Liver (tissue), 9 donors: ENCODE data around the gene TFB1M. TPM values are rescaled to one million over a fixed set of nuclear protein-coding genes. Genes with fewer than 3 reads are reported as not detected.

Experiments used
- DNase-seq: peaks from one replicate; pipeline ENCODE4 v3.0.0-alpha.2; 2017; ENCODE audit warnings: low spot score
- H3K27ac ChIP-seq, 2 donors: one replicate each; pipeline ENCODE4 v1.7.0; 2013; ENCODE audit warnings: inconsistent platforms in 2 of 2, low read length in 2 of 2, control low read depth in 1 of 2, low read depth in 1 of 2, mild to moderate bottlenecking in 1 of 2
- H3K27me3 ChIP-seq, 4 donors: one replicate each; pipeline versions ENCODE4 v1.6.1 to v1.7.0; 2013; ENCODE audit warnings: low read length in 3 of 4, inconsistent platforms in 1 of 4, mild to moderate bottlenecking in 1 of 4, moderate library complexity in 1 of 4; ENCODE audit not compliant: control insufficient read depth in 4 of 4, insufficient read depth in 4 of 4
- H3K36me3 ChIP-seq, 4 donors: one replicate each; pipeline versions ENCODE4 v1.6.1 to v1.7.0; 2013; ENCODE audit warnings: low read length in 3 of 4, mild to moderate bottlenecking in 3 of 4, low read depth in 1 of 4, moderate library complexity in 1 of 4; ENCODE audit not compliant: control insufficient read depth in 4 of 4, insufficient read depth in 3 of 4
- H3K4me1 ChIP-seq, 4 donors: one replicate each; pipeline versions ENCODE4 v1.6.1 to v1.7.0; 2013; ENCODE audit warnings: low read length in 3 of 4, mild to moderate bottlenecking in 3 of 4, moderate library complexity in 1 of 4; ENCODE audit not compliant: control insufficient read depth in 4 of 4, insufficient read depth in 4 of 4
- H3K4me3 ChIP-seq, 3 donors: one replicate each; pipeline versions ENCODE4 v1.6.1 to v1.7.0; 2013; ENCODE audit warnings: low read length in 3 of 3, control low read depth in 1 of 3, low read depth in 1 of 3, mild to moderate bottlenecking in 1 of 3
- H3K9ac ChIP-seq, 2 donors: one replicate each; pipeline ENCODE4 v1.7.0; 2013; ENCODE audit warnings: low read length in 2 of 2, mild to moderate bottlenecking in 2 of 2, moderate library complexity in 2 of 2, control low read depth in 1 of 2, low read depth in 1 of 2
- H3K9me3 ChIP-seq, 4 donors: one replicate each; pipeline versions ENCODE4 v1.6.1 to v1.7.0; 2013; ENCODE audit warnings: low read length in 3 of 4; ENCODE audit not compliant: control insufficient read depth in 4 of 4
- EGR1 ChIP-seq, 2 donors: IDR thresholded peaks; 2 replicates each; pipeline ENCODE4 v1.6.1; 2016 to 2018; ENCODE audit warnings: antibody characterized with exemption in 2 of 2, low read depth in 2 of 2
- FOXA2 ChIP-seq: IDR thresholded peaks from 2 replicates; pipeline ENCODE4 v1.6.1; 2016; ENCODE audit warnings: antibody characterized with exemption
- GABPA ChIP-seq, 2 donors: IDR thresholded peaks in 1 of 2; conservative IDR thresholded peaks in 1 of 2; 2 replicates each; pipeline ENCODE4 v1.6.1; 2016; ENCODE audit warnings: antibody characterized with exemption in 2 of 2, mild to moderate bottlenecking in 1 of 2, moderate library complexity in 1 of 2
- HNF4A ChIP-seq, 2 donors: conservative IDR thresholded peaks; 2 replicates each; pipeline ENCODE4 v1.6.1; 2016; ENCODE audit warnings: antibody characterized with exemption in 2 of 2, mild to moderate bottlenecking in 2 of 2
- HNF4G ChIP-seq: IDR thresholded peaks from 2 replicates; pipeline ENCODE4 v1.6.1; 2016; ENCODE audit warnings: antibody characterized with exemption
- JUND ChIP-seq, 2 donors: IDR thresholded peaks; 2 replicates each; pipeline ENCODE4 v1.6.1; 2016; ENCODE audit warnings: antibody characterized with exemption in 2 of 2
- NR2F2 ChIP-seq: IDR thresholded peaks from 2 replicates; pipeline ENCODE4 v1.6.1; 2016; ENCODE audit warnings: antibody characterized with exemption
- RAD21 ChIP-seq, 2 donors: IDR thresholded peaks; 2 replicates each; pipeline ENCODE4 v1.6.1; 2016; ENCODE audit warnings: antibody characterized with exemption in 2 of 2, mild to moderate bottlenecking in 2 of 2
- RXRA ChIP-seq, 2 donors: IDR thresholded peaks; 2 replicates each; pipeline ENCODE4 v1.6.1; 2017 to 2018; ENCODE audit warnings: antibody characterized with exemption in 2 of 2, mild to moderate bottlenecking in 1 of 2
- TAF1 ChIP-seq: conservative IDR thresholded peaks from 2 replicates; pipeline ENCODE4 v1.6.1; 2016; ENCODE audit warnings: antibody characterized with exemption, mild to moderate bottlenecking
- YY1 ChIP-seq: IDR thresholded peaks from 2 replicates; pipeline ENCODE4 v1.6.1; 2016; ENCODE audit warnings: antibody characterized with exemption, mild to moderate bottlenecking
- WGBS: extraction: QIAGEN DNeasy Blood & Tissue Kit; methylation state at CpG from one replicate; pipeline ENCODE4 v1.1.7; 2013; 5-methylcytosine and 5-hydroxymethylcytosine counted together
- polyA plus RNA-seq, 2 donors: library from polyadenylated mRNA; stranded (reverse) in 1 of 2; unstranded in 1 of 2; fragments of 200-250 nt in 1 of 2; fragments of >200 nt in 1 of 2; fragmentation: Nextera tagmentation in 1 of 2; extraction: Ambion mirVana in 1 of 2; gene quantifications; one replicate each; pipeline versions ENCODE4 v1.2.1 to v1.2.3, GENCODE V29; 2013 to 2015
- total RNA-seq, 2 donors: library from RNA; depleted of rRNA; stranded (reverse); fragments of >200 nt; gene quantifications; one replicate each; pipeline ENCODE4 v1.2.3, GENCODE V29; 2014
- TF ChIP-seq, protein P1 (sequence below): IDR thresholded peaks from 2 replicates; pipeline ENCODE4 v1.6.1; 2016; ENCODE audit warnings: antibody characterized with exemption, mild to moderate bottlenecking
- TF ChIP-seq, protein P2 (sequence below): fragments of 150-350 bp; IDR thresholded peaks from 2 replicates; pipeline ENCODE4 v1.5.1; 2017; ENCODE audit warnings: improper control_type of control experiment, low read depth, low read length; ENCODE audit not compliant: missing input control
- TF ChIP-seq, protein P3 (sequence below): IDR thresholded peaks from 2 replicates; pipeline ENCODE4 v1.6.1; 2016; ENCODE audit warnings: antibody characterized with exemption
- TF ChIP-seq, protein P4 (sequence below): IDR thresholded peaks from 2 replicates; pipeline ENCODE4 v1.6.1; 2016; ENCODE audit warnings: antibody characterized with exemption
- donor health status: healthy.
- donor health status: healthy.
- donor health status: healthy.
- donor health status: healthy.
- donor health status: healthy.

TFB1M gene
- total and polyA plus RNA-seq, 4 donors, result 9.2 to 17.0 (median 12.6) TPM

DNA sequence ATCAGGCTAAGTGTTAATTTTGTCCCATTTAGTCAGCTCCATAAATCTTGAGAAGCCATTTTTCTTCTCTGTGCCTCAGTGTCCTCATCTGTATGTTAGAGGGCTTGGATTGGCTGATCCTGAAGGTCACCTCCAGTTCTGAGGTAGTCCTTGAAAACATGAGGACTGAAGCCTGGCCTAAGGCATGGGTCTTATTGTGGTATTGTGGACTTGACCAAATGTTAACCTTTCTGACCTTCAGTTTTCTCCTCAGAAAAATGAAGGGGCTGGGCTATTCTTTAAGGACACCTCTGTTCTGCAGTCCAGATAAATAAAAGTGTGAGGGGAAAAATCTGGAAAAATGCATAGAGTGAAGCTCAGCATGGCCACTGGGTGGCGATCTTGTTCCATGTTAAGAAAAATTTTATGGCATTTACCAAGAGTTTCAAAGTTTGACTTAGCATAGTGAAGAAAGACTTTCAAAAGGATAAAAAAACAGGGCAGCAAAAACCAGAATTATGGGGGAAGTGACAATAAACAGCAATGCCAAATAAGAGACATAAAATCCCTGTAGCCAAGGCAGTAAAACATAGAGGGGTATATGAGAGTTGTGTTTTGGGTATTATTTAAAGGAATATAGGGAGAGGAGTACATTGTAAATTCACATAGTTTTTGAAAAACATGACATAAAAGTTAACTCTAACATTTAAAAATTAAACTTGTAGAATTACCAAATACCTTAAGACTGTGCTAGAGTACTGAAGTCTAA lies 13.2 kb upstream of the TFB1M start:
- no peak overlapping the region for H3K4me3 ChIP-seq
- H3K9ac ChIP-seq, result no peak overlapping the region
- WGBS, result 0% methylated on average over 1 of the region's 1 CpG
- TF ChIP-seq RAD21 (IDR thresholded peaks at IDR 0.05), result peak; percentile 94 to 95
- TF ChIP-seq NR2F2, result no peak
- no peak for TF ChIP-seq RXRA (IDR thresholded peaks at IDR 0.05)
- no peak for TF ChIP-seq GABPA (IDR thresholded peaks at IDR 0.05 in 1 of 2, conservative IDR thresholded peaks at IDR 0.05 in 1 of 2)
- no peak for TF ChIP-seq HNF4G
- TF ChIP-seq HNF4A (conservative IDR thresholded peaks at IDR 0.05), result peak in 1 of 2 donors; percentile 9
- TF ChIP-seq JUND (IDR thresholded peaks at IDR 0.05), result no peak
- TF ChIP-seq EGR1 (IDR thresholded peaks at IDR 0.05; ENCODE audit: low read depth in 2 of 2), result no peak
- TF ChIP-seq FOXA2, result no peak
- TF ChIP-seq, protein P1, sequence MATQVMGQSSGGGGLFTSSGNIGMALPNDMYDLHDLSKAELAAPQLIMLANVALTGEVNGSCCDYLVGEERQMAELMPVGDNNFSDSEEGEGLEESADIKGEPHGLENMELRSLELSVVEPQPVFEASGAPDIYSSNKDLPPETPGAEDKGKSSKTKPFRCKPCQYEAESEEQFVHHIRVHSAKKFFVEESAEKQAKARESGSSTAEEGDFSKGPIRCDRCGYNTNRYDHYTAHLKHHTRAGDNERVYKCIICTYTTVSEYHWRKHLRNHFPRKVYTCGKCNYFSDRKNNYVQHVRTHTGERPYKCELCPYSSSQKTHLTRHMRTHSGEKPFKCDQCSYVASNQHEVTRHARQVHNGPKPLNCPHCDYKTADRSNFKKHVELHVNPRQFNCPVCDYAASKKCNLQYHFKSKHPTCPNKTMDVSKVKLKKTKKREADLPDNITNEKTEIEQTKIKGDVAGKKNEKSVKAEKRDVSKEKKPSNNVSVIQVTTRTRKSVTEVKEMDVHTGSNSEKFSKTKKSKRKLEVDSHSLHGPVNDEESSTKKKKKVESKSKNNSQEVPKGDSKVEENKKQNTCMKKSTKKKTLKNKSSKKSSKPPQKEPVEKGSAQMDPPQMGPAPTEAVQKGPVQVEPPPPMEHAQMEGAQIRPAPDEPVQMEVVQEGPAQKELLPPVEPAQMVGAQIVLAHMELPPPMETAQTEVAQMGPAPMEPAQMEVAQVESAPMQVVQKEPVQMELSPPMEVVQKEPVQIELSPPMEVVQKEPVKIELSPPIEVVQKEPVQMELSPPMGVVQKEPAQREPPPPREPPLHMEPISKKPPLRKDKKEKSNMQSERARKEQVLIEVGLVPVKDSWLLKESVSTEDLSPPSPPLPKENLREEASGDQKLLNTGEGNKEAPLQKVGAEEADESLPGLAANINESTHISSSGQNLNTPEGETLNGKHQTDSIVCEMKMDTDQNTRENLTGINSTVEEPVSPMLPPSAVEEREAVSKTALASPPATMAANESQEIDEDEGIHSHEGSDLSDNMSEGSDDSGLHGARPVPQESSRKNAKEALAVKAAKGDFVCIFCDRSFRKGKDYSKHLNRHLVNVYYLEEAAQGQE, result no peak
- TF ChIP-seq, protein P2, sequence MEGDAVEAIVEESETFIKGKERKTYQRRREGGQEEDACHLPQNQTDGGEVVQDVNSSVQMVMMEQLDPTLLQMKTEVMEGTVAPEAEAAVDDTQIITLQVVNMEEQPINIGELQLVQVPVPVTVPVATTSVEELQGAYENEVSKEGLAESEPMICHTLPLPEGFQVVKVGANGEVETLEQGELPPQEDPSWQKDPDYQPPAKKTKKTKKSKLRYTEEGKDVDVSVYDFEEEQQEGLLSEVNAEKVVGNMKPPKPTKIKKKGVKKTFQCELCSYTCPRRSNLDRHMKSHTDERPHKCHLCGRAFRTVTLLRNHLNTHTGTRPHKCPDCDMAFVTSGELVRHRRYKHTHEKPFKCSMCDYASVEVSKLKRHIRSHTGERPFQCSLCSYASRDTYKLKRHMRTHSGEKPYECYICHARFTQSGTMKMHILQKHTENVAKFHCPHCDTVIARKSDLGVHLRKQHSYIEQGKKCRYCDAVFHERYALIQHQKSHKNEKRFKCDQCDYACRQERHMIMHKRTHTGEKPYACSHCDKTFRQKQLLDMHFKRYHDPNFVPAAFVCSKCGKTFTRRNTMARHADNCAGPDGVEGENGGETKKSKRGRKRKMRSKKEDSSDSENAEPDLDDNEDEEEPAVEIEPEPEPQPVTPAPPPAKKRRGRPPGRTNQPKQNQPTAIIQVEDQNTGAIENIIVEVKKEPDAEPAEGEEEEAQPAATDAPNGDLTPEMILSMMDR, result peak; percentile 88
- no peak for TF ChIP-seq YY1
- TF ChIP-seq TAF1, result no peak
- TF ChIP-seq, protein P3, sequence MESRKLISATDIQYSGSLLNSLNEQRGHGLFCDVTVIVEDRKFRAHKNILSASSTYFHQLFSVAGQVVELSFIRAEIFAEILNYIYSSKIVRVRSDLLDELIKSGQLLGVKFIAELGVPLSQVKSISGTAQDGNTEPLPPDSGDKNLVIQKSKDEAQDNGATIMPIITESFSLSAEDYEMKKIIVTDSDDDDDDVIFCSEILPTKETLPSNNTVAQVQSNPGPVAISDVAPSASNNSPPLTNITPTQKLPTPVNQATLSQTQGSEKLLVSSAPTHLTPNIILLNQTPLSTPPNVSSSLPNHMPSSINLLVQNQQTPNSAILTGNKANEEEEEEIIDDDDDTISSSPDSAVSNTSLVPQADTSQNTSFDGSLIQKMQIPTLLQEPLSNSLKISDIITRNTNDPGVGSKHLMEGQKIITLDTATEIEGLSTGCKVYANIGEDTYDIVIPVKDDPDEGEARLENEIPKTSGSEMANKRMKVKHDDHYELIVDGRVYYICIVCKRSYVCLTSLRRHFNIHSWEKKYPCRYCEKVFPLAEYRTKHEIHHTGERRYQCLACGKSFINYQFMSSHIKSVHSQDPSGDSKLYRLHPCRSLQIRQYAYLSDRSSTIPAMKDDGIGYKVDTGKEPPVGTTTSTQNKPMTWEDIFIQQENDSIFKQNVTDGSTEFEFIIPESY, result no peak
- TF ChIP-seq, protein P4, sequence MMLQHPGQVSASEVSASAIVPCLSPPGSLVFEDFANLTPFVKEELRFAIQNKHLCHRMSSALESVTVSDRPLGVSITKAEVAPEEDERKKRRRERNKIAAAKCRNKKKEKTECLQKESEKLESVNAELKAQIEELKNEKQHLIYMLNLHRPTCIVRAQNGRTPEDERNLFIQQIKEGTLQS, result no peak
- H3K36me3 ChIP-seq, result no peaks in the 10 kb centered on the region
- no peak overlapping the region for H3K27ac ChIP-seq
- no peaks in the 10 kb centered on the region for H3K27me3 ChIP-seq
- no peaks in the 10 kb centered on the region for H3K4me1 ChIP-seq
- peak; percentile 60 for DNase-seq
- no peaks in the 10 kb centered on the region for H3K9me3 ChIP-seq
